KOPT-K1 (cell line): ENCODE measurements around the gene MVB12B.

Source experiments
- H3K27ac ChIP-seq: fragments of 200-600 bp; sonication (generic); 2 replicates; pipeline ENCODE4 v1.5.1; 2016; ENCODE audit warnings: antibody characterized with exemption, mild to moderate bottlenecking, low read depth, low read length; ENCODE audit not compliant: poor library complexity, severe bottlenecking
- H3K36me3 ChIP-seq: fragments of 200-600 bp; sonication (generic); 2 replicates; pipeline ENCODE4 v1.5.1; 2017; ENCODE audit warnings: antibody characterized with exemption, mild to moderate bottlenecking, low read length, moderate library complexity; ENCODE audit not compliant: insufficient read depth
- H3K9me3 ChIP-seq: fragments of 200-600 bp; sonication (generic); 2 replicates; pipeline ENCODE4 v1.5.1; 2017; ENCODE audit warnings: antibody characterized with exemption, low read length, mild to moderate bottlenecking; ENCODE audit not compliant: insufficient read depth, poor library complexity, severe bottlenecking

The MVB12B gene

GRCh38 chr9:126514037-126514821 lies 187.6 kb downstream of the MVB12B start:
- H3K9me3 ChIP-seq: no peaks in the 10 kb centered on the region
- H3K27ac ChIP-seq: no peak overlapping the region
- no peaks in the 10 kb centered on the region for H3K36me3 ChIP-seq

GRCh38 chr9:126515001-126515872 lies 188.6 kb downstream of the MVB12B start:
- Histone ChIP-seq H3K9me3 (no peaks in the 10 kb centered on the region), H3K27ac (no peak overlapping the region), H3K36me3 (no peaks in the 10 kb centered on the region)

- Histone ChIP-seq H3K9me3 (no peaks in the 10 kb centered on the region), H3K36me3 (no peaks in the 10 kb centered on the region), H3K27ac (no peak overlapping the region)
Measured at GRCh38 chr9:126515873-126516505, 189.4 kb downstream of the MVB12B start.

GRCh38 chr9:126516561-126516935 lies 189.9 kb downstream of the MVB12B start:
- Histone ChIP-seq H3K27ac (no peak overlapping the region), H3K9me3 (no peaks in the 10 kb centered on the region), H3K36me3 (no peaks in the 10 kb centered on the region)

GRCh38 chr9:126516936-126517832 lies 190.6 kb downstream of the MVB12B start:
- H3K27ac ChIP-seq: no peak overlapping the region

GRCh38 chr9:126517833-126518356 lies 191.3 kb downstream of the MVB12B start:
- H3K36me3 ChIP-seq: no peaks in the 10 kb centered on the region
- H3K27ac ChIP-seq: no peak overlapping the region
- no peaks in the 10 kb centered on the region for H3K9me3 ChIP-seq

More at GRCh38 chr9:126516936-126517832, 190.6 kb downstream of the MVB12B start:
- no peaks in the 10 kb centered on the region for H3K36me3 ChIP-seq
- H3K9me3 ChIP-seq: no peaks in the 10 kb centered on the region

GRCh38 chr9:126518763-126519162 lies 192.1 kb downstream of the MVB12B start:
- Histone ChIP-seq H3K36me3 (no peaks in the 10 kb centered on the region), H3K27ac (no peak overlapping the region), H3K9me3 (no peaks in the 10 kb centered on the region)

GRCh38 chr9:126519660-126520420 lies 193.2 kb downstream of the MVB12B start:
- Histone ChIP-seq H3K27ac (no peak overlapping the region), H3K36me3 (no peaks in the 10 kb centered on the region), H3K9me3 (no peaks in the 10 kb centered on the region)

- no peaks in the 10 kb centered on the region for H3K36me3 ChIP-seq
- H3K27ac ChIP-seq: no peak overlapping the region
- no peaks in the 10 kb centered on the region for H3K9me3 ChIP-seq
Measured at GRCh38 chr9:126520453-126520852, 193.8 kb downstream of the MVB12B start.

DNA sequence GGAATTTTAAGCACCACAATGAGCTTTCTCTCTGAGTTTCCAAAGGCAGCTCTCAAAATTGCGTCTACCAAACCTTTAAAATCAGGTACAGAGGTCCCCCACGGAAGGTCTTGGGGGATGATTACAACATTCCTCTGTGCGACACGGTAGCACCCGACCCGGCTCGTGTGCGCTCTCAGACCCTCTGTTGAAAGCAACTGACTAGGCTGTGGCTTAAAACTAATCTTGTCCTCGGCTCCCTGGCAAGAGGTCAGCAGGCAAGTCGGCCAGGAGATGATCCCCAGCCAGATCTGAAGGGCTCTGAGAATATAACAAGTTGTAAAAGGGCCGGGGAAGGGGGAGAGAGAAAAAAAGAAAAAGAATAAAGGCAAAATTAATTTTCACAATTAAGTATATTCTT lies 194.5 kb downstream of the MVB12B start:
- Histone ChIP-seq H3K9me3 (no peaks in the 10 kb centered on the region), H3K27ac (no peak overlapping the region), H3K36me3 (no peaks in the 10 kb centered on the region)

GRCh38 chr9:126521551-126521950 lies 194.9 kb downstream of the MVB12B start:
- no peaks in the 10 kb centered on the region for H3K36me3 ChIP-seq
- no peaks in the 10 kb centered on the region for H3K9me3 ChIP-seq
- H3K27ac ChIP-seq: no peak overlapping the region

GRCh38 chr9:126521976-126522590 lies 195.5 kb downstream of the MVB12B start:
- no peaks in the 10 kb centered on the region for H3K9me3 ChIP-seq
- H3K36me3 ChIP-seq: no peaks in the 10 kb centered on the region
- no peak overlapping the region for H3K27ac ChIP-seq

- H3K9me3 ChIP-seq: no peaks in the 10 kb centered on the region
- H3K36me3 ChIP-seq: no peaks in the 10 kb centered on the region
Measured at GRCh38 chr9:126522612-126523356, 196.2 kb downstream of the MVB12B start.

More at GRCh38 chr9:126522612-126523356, 196.2 kb downstream of the MVB12B start:
- H3K27ac ChIP-seq: no peak overlapping the region
